D721Med (cell line): ENCODE measurements around the gene MRPL3.

ENCODE experiments used
- DNase-seq: peaks from one replicate; pipeline ENCODE4 v3.0.0; 2011; ENCODE audit warnings: low spot score; ENCODE audit not compliant: insufficient read length
- FAIRE-seq: peaks from 2 replicates; lab custom pipeline; 2011; peaks lifted over from hg19 to GRCh38; lab: Jason Lieb, UNC
- CTCF ChIP-seq: IDR thresholded peaks from 2 replicates; pipeline ENCODE4 v1.5.1; 2012; ENCODE audit warnings: mild to moderate bottlenecking, control low read depth; ENCODE audit not compliant: insufficient read depth; ENCODE audit errors: missing control alignments

The MRPL3 gene

GRCh38 chr3:131544557-131544956, 41.8 kb upstream of the MRPL3 start:
- FAIRE-seq, result no peak
- DNase-seq, result no peak

GRCh38 chr3:131543714-131544113, 40.9 kb upstream of the MRPL3 start:
- TF ChIP-seq CTCF, result no peak
- no peak for FAIRE-seq

More at GRCh38 chr3:131544557-131544956, 41.8 kb upstream of the MRPL3 start:
- no peak for TF ChIP-seq CTCF

DNA sequence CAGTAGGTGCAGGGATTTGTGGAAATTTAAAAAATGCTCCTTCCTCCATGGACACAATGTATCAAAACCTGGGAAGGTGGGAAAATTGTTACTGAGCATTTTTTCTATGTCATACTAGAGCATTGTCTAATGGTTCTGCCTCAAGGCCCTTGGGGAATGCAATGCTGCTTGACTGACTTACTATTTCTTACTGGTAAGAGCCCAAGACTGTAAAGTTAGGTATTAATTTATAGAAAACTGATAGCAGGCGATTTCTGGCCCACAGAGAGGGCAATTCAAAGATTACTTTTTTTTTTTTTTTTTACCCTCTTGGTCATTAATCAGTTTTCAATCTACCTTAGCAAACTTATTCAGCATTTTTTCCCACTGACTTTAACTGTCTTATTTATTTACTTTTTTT, 38.5 kb upstream of the MRPL3 start:
- FAIRE-seq (no peak), DNase-seq (no peak)
- no peak for TF ChIP-seq CTCF

More at GRCh38 chr3:131543714-131544113, 40.9 kb upstream of the MRPL3 start:
- DNase-seq, result no peak

- FAIRE-seq (no peak), DNase-seq (no peak)
- TF ChIP-seq CTCF, result no peak
Observed at GRCh38 chr3:131540821-131541220, 38.0 kb upstream of the MRPL3 start.

DNA sequence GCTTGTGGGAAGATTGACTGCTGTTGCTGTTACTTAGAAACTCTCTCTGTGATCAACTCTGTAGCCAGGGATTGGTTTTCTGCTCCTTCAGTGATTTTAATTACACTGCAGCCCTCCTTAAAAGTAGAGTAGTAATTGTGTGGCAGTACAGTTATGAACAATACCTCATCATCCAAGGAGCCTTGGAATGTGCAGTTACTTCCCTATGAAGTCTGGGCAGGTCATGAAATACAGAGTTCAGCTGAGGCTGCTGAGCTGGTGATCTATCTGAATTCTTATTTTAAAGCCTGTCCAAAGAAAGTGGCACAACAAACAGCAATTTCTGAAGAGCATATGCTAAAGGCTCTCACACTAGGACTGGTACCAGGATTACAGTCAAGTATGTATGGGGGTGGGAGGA, 37.4 kb upstream of the MRPL3 start:
- FAIRE-seq, result no peak
- no peak for TF ChIP-seq CTCF
- DNase-seq, result no peak

DNA sequence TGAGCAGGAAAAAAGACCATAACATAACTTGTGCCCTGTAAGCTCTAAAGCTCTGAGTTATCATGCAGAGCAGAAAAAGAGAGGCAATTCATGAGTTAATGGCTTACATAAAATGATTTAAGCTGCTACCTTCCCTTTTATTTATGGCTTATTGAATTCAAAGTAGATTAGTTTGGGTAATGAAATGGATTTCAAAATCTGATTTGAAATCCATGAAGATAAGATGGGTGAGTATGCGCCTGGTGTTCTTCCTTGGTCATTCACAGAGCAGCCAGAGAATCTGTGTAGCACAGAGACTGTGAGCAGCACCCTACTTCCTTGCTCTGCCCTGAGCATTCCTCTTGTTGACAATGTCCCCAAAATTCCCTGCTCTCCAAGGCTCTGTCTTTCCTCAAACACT, 36.2 kb upstream of the MRPL3 start:
- no peak for TF ChIP-seq CTCF
- DNase-seq, result no peak
- no peak for FAIRE-seq

- FAIRE-seq (no peak), DNase-seq (no peak)
- TF ChIP-seq CTCF, result no peak
Observed at GRCh38 chr3:131537531-131537930, 34.8 kb upstream of the MRPL3 start.
